Measurements from ENCODE around the gene KLHL17.

KLHL17 gene

DNA sequence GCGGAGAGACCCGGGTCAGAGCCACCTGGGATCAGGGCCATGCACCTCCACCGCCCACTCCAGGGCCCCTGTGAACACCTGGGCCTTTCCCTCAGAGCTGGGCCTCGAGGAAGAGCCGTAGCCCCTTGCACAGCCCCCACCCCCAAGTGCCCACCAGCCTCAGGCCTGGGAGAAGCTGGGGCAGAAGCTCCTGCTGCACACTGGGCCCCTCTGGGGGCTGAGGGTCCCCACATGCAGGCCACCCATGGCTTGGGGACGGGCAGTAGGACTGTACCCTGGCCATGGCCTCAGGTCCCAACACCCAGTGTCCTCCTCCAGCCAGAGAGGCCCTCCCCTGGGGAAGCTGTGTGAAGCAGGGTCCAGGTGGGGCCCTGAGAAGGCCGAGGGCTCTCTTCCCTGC, 7.8 kb upstream of the KLHL17 start:
- TF ChIP-seq, protein P1, sequence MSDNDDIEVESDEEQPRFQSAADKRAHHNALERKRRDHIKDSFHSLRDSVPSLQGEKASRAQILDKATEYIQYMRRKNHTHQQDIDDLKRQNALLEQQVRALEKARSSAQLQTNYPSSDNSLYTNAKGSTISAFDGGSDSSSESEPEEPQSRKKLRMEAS (IDR thresholded peaks at IDR 0.05), result no peak

DNA sequence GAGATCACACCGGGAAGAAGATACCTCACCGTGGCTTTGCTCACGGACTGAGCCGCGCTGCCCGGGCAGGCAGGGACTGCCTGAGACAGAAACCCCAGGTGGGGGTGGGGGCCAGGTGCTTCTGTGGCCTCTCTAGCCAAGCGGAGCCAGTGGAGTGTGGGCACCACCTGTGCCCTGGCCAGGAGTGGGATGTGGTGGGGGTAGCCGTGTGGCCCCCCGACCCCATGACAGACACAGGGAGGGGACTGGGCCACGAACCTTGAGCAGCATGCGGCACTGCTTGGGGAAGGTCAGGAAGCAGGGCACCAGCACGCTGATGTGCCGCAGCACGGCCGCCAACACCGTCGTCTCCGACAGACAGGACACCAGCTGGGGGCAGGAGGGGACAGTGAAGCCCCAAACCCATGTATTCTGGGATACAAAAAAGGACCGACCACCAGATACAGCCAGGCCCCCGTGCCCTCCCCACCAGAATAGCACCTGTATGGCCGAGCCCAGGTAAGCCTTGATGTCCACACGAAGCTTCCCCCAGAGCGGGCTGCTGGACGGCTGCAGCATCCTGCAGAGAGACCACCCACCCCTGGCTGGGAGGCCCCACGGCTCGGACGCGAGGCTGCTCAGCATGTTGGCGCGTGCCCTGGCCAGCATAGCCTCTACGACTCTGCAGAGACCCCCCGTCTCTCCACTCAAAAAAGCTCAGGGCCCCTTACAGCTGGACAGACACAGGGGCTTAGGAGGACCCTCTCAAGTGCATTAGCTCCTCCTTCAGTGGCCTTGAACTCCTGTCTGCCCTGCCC, 6.7 kb upstream of the KLHL17 start:
- TF ChIP-seq, protein P1 (IDR thresholded peaks at IDR 0.05), result no peak
- TF ChIP-seq CREB1 (IDR thresholded peaks at IDR 0.05; ENCODE audit: low read depth) (no peak), RAD21 (IDR thresholded peaks at IDR 0.05; ENCODE audit: low read depth) (no peak), TCF12 (IDR thresholded peaks at IDR 0.05; ENCODE audit: low read depth) (no peak), YY1 (IDR thresholded peaks at IDR 0.05; ENCODE audit: low read depth) (no peak), TEAD4 (IDR thresholded peaks at IDR 0.05) (no peak), EP300 (IDR thresholded peaks at IDR 0.05; ENCODE audit: borderline replicate concordance) (no peak), EGR1 (IDR thresholded peaks at IDR 0.05) (no peak), ZBTB7A (IDR thresholded peaks at IDR 0.05; ENCODE audit: low read depth) (no peak), FOXM1 (IDR thresholded peaks at IDR 0.05; ENCODE audit: borderline replicate concordance, low read depth) (no peak)

DNA sequence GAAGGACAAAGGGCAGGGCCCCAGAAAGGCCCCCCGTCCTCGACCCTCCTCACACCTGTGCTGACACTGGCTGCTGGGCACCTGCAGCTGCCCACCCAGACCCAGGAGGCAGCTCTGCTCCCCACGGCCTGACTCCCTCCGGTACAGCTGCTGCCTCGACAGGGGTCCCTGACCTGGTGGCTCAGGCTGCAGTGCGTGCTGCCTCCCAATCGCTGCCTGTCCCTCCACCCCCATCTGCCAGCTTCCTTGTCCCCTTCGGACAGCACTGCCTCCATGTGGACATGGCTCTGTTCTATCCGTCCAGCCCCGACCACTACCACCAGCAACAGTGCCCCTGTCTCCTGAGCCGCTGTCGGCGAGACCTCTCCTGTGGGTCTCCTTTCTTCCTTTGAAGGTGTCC, 5.5 kb upstream of the KLHL17 start:
- TF ChIP-seq ZBTB7A (IDR thresholded peaks at IDR 0.05; ENCODE audit: low read depth), result no peak
- no peak for TF ChIP-seq CEBPB (IDR thresholded peaks at IDR 0.05)
- TF ChIP-seq, protein P2, sequence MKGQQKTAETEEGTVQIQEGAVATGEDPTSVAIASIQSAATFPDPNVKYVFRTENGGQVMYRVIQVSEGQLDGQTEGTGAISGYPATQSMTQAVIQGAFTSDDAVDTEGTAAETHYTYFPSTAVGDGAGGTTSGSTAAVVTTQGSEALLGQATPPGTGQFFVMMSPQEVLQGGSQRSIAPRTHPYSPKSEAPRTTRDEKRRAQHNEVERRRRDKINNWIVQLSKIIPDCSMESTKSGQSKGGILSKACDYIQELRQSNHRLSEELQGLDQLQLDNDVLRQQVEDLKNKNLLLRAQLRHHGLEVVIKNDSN (IDR thresholded peaks at IDR 0.05), result no peak
- TF ChIP-seq RAD21 (IDR thresholded peaks at IDR 0.05; ENCODE audit: low read depth), result no peak
- TF ChIP-seq TAF1 (IDR thresholded peaks at IDR 0.05; ENCODE audit: low read depth), result no peak
- TF ChIP-seq EP300 (IDR thresholded peaks at IDR 0.05; ENCODE audit: borderline replicate concordance), result no peak
- no peak for TF ChIP-seq NFIC (IDR thresholded peaks at IDR 0.05)
- no peak for TF ChIP-seq TCF12 (IDR thresholded peaks at IDR 0.05; ENCODE audit: low read depth)

DNA sequence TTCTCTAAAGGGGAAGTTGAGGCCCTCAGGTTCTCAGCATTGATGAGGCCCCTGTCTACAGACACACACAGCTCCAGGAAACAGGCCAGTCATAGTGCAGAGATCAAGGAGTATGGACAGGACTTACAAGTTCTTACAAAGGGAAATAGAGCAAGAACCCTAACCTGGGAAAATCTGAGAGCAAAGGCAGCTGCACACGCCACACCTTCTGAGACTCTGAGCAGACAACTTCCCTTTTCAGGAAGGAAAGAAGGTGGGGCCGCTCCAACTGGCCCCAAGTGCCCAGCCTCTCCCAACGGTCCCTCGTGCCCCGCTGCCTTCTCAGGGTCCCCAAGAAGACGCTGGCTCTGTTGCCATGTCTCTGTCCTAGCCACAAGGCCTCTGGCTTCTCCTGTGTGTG, 4.9 kb upstream of the KLHL17 start:
- TF ChIP-seq, protein P3, sequence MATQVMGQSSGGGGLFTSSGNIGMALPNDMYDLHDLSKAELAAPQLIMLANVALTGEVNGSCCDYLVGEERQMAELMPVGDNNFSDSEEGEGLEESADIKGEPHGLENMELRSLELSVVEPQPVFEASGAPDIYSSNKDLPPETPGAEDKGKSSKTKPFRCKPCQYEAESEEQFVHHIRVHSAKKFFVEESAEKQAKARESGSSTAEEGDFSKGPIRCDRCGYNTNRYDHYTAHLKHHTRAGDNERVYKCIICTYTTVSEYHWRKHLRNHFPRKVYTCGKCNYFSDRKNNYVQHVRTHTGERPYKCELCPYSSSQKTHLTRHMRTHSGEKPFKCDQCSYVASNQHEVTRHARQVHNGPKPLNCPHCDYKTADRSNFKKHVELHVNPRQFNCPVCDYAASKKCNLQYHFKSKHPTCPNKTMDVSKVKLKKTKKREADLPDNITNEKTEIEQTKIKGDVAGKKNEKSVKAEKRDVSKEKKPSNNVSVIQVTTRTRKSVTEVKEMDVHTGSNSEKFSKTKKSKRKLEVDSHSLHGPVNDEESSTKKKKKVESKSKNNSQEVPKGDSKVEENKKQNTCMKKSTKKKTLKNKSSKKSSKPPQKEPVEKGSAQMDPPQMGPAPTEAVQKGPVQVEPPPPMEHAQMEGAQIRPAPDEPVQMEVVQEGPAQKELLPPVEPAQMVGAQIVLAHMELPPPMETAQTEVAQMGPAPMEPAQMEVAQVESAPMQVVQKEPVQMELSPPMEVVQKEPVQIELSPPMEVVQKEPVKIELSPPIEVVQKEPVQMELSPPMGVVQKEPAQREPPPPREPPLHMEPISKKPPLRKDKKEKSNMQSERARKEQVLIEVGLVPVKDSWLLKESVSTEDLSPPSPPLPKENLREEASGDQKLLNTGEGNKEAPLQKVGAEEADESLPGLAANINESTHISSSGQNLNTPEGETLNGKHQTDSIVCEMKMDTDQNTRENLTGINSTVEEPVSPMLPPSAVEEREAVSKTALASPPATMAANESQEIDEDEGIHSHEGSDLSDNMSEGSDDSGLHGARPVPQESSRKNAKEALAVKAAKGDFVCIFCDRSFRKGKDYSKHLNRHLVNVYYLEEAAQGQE (IDR thresholded peaks at IDR 0.05; ENCODE audit: low read depth), result no peak
- TF ChIP-seq, protein P1 (IDR thresholded peaks at IDR 0.05), result no peak

DNA sequence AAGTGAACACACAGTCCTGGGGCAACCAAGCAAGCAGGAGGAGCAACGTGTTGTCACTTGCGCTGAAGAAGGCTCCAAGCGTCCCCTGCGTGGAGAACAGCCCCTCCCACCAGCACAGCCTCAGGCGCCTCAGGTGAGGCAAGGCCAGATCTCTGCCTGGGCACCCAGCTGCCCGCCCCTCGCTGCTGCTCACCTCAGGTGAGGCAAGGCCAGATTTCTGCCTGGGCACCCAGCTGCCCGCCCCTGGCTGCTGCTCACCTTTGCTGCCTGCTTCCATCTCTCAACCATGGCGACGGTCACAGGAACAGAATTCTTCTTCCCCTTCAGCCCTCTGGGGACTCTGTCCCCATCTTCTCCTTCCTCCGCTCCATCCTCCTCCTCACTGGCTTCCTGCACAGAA, 3.7 kb upstream of the KLHL17 start:
- TF ChIP-seq RAD21 (IDR thresholded peaks at IDR 0.05; ENCODE audit: low read depth) (no peak), YY1 (IDR thresholded peaks at IDR 0.05; ENCODE audit: low read depth) (no peak), TCF12 (IDR thresholded peaks at IDR 0.05; ENCODE audit: low read depth) (no peak), EP300 (IDR thresholded peaks at IDR 0.05; ENCODE audit: borderline replicate concordance) (no peak), FOXM1 (IDR thresholded peaks at IDR 0.05; ENCODE audit: borderline replicate concordance, low read depth) (no peak), CREB1 (IDR thresholded peaks at IDR 0.05; ENCODE audit: low read depth) (no peak), ZBTB7A (IDR thresholded peaks at IDR 0.05; ENCODE audit: low read depth) (no peak), CEBPB (IDR thresholded peaks at IDR 0.05) (no peak)
- TF ChIP-seq, protein P1 (IDR thresholded peaks at IDR 0.05), result no peak

DNA sequence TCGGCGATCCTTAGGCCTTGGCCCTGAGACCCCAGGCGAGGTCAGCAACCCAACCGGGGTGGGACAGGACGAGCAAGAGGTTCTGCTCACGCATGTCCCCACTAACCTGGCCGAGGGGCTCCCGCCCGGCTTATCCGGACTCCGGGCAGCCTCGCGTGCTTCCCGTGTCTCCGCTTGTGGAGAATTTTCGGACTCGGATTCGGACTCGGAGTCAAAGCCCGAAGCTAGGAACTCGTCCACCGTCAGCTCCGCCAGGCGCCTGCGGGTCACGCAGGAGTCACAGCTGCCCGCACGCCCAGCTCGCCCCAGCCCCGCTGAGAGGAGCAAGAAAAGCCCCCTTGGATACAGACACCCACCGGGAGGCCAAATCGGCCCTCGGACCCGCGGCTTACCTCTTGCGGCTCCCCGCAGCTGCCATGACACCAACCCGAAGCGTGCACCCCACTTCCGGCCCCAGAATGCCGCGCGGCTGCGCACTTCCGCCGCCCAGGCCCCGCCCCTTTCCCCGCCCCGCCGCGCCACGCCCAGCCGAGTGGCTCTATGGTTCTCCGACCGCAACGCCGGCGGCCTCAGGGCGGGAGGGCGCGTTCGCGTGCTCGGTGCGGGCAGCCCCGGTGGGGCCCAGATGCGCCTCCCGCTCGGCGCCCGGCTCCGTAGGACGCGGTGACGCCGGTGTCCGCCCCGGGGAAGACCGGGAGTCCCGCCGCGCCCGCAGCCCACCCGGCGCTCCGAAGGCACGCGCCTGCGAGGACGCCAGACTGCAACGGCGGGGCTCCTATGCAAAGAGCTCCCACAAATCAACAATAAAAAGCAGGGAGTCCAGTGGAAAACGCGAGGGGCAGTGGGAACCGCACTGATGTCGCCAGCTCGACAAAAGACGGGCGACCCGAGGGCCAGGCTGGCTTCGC, 1.3 kb upstream of the KLHL17 start, which contains the start of gene NOC2L:
TSS of gene NOC2L (minus strand) at position 434 of the 908 bp plus-strand sequence. CDS start at position 418, 16 bp downstream.
- TF ChIP-seq TEAD4 (IDR thresholded peaks at IDR 0.05), result 0 out of 2 replicates have a peak, but pooled peaks have one; percentile 7
- TF ChIP-seq EP300 (IDR thresholded peaks at IDR 0.05; ENCODE audit: borderline replicate concordance), result 0 out of 2 replicates have a peak, but pooled peaks have one; percentile 11
- peak; percentile 23; the same call in 1 of the 2 replicates for TF ChIP-seq CREB1 (IDR thresholded peaks at IDR 0.05; ENCODE audit: low read depth)
- TF ChIP-seq EGR1 (IDR thresholded peaks at IDR 0.05), result no peak
- no peak for TF ChIP-seq NFIC (IDR thresholded peaks at IDR 0.05)
- TF ChIP-seq, protein P1 (IDR thresholded peaks at IDR 0.05), result peak; percentile 84
- TF ChIP-seq TCF12 (IDR thresholded peaks at IDR 0.05; ENCODE audit: low read depth), result 0 out of 2 replicates have a peak, but pooled peaks have one; percentile 21
- peak; percentile 91 for TF ChIP-seq TAF1 (IDR thresholded peaks at IDR 0.05; ENCODE audit: low read depth)
- TF ChIP-seq YY1 (IDR thresholded peaks at IDR 0.05; ENCODE audit: low read depth), result peak; percentile 93

All from Ishikawa (cell line).